GM18861 (cell line): ENCODE results near the gene NME3.

ENCODE experiments used
- ATAC-seq: cut with Tn5 transposase; IDR thresholded peaks from one replicate; pipeline ENCODE4 v1.9.1; 2021; ENCODE audit not compliant: unreplicated experiment

Gene NME3

GRCh38 chr16:1729445-1729844 is 41.9 kb downstream of the NME3 start:
- no peak for ATAC-seq

- ATAC-seq: no peak
These were observed 42.3 kb downstream of the NME3 start for GRCh38 chr16:1729026-1729425.

GRCh38 chr16:1727651-1728624 is 43.4 kb downstream of the NME3 start:
- ATAC-seq: no peak

DNA sequence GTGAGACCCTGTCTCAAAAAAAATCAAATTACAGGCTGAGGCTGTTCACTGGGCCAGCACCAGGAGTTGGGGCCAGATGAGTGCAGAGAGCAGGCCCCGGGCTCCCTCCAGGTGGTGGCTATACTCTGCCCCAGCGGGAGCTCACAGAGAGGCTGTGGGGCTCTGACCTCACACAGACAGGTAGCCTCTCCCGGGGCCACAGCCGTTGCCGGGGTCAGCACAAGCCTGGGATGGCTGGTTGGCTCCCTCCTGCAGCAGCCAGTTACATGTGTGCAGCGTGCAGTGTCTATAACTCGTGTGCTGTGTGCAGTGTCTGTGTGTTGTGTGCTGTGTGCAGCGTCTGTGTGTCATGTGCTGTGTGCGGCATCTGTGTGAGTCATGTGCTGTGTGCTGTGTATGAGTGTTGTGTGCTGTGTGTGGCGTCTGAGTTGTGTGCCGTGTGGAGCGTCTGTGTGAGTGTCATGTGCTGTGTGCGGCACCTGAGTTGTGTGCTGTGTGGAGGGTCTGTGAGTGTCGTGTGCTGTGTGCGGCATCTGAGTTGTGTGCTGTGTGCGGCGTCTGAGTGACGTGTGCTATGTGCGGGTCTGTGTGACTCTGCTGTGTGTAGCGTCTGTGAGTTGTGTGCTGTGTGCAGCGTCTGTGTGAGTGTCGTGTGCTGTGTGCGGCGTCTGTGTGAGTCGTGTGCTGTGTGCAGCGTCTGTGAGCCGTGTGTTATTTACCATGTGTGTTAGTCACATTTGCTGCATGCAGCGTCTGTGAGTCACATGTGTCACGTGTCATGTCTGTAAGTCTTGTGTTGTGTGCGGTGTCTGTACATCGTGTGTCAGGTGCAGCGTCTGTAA is 44.5 kb downstream of the NME3 start:
- no peak for ATAC-seq

DNA sequence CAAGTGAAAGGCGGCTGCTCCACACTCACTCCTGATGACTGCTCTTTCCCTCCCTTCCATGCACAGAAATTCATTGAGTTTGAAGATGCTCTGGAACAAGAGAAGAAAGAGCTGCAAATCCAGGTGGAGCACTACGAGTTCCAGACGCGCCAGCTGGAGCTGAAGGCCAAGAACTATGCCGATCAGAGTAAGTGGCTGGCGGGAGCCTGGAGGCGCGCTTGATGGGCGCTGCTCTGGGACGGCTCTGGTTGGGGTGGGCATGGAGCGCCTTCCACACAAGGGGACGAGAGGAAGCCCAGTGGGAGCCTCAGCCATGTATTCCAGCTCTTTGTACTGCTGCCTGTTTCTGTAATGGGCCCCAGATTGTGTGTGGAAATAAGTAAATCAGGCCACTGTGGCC is 46.9 kb downstream of the NME3 start:
- ATAC-seq: no peak

DNA sequence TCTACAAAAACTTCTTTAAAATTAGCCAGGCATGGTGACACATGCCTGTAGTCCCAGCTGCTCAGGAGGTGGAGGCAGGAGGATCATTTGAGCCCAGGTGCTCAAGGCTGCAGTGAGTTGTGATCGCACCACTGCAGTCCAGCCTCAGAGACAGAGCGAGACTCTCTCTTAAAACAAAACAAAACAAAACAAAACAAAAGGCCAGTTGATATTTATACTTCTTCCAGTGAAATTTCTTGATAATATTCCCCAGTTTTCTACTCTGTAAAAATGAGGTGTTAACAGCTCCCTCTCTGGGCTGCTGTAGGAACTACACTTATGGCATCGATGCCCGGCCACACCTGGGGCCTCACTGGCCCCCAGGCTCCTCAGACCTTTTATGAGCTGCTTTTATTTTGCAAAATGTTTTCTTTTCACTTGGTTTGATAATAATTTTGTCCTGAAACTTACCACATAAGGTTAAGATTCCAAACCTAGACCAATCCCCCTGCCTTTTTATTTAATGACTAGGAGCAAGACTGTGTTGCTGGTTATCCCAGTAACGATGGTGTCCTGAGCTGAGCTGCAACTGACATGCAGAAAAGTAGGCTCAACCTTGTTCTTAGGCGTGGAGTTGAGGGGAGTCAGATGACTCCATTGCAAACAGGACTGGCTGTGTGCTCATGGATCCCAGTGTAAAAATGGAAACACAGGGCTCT is 47.7 kb downstream of the NME3 start:
- ATAC-seq: no peak

DNA sequence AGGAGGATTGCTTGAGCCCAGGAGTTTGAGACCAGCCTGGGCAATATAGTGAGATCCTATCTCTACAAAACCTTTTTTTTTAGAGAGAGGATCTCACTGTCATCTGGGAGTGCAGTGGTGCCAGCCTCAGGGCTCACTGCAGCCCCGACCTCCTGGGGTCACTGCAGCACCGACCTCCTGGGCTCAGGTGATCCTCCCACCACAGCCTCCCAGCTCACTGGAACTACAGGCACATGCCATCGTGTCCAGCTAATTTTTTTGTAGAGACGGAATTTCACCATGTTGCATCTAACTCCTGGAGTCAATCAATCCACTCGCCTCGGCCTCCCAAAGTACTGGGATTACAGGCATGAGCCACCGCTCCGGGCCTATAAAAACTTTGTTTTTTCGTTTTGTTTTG is 50.0 kb downstream of the NME3 start:
- ATAC-seq: no peak
